HepG2 (cell line): ENCODE measurements around the gene RAI14. TPM values are rescaled to one million over a fixed set of nuclear protein-coding genes. Genes with fewer than 3 reads are reported as not detected.

Source experiments
- ATAC-seq: fragments of 200-7000 bp; cut with Tn5 transposase; 3 replicates; pipeline ENCODE4 v1.9.1; 2020; ENCODE audit warnings: mild to moderate bottlenecking, moderate library complexity
- BruUV-seq: library from RNA; stranded (reverse); fragments of 400-500 nt; replicated peaks from 2 replicates; lab custom pipeline; 2021; lab: Mats Ljungman, UMichigan
- CTCF ChIA-PET: fragments of 300-600 bp; formaldehyde crosslinking; extraction: SDS; loops from one replicate; lab custom pipeline; 2021; ENCODE audit warnings: low total read pairs, inconsistent platforms, low intra/inter-chr PET ratio; lab: Yijun Ruan, JAX
- POLR2A ChIA-PET: fragments of 350-600 bp; sonication (Branson Sonifier 250); formaldehyde crosslinking; loops from one replicate; lab custom pipeline; 2020; ENCODE audit warnings: antibody characterized with exemption, inconsistent platforms; lab: Yijun Ruan, JAX
- DNase-seq: peaks from one replicate; pipeline ENCODE4 v3.0.0-alpha.2; 2015; ENCODE audit warnings: low spot score
- FAIRE-seq: peaks from 3 replicates; lab custom pipeline; 2011; peaks lifted over from hg19 to GRCh38; lab: Jason Lieb, UNC
- H2AFZ ChIP-seq: one replicate; pipeline ENCODE4 v1.6.1; 2011; ENCODE audit warnings: low read length, inconsistent platforms
- H3K27ac ChIP-seq: fragments of 300-600 bp; 3 replicates; pipeline ENCODE4 v1.8.0; 2011; ENCODE audit warnings: mixed run types, mild to moderate bottlenecking, mixed read lengths, low read length, inconsistent platforms; ENCODE audit not compliant: insufficient read depth; ENCODE audit errors: extremely low read length
- H3K27me3 ChIP-seq, 2 experiments: fragments of 200-600 bp in 1 of 2; 2 replicates in 1 of 2; 3 replicates in 1 of 2; pipeline versions ENCODE4 v1.6.0 to v1.8.0; 2011; ENCODE audit warnings: low read length in 2 of 2, mild to moderate bottlenecking in 2 of 2, moderate library complexity in 2 of 2, inconsistent platforms in 1 of 2; ENCODE audit not compliant: insufficient read depth in 2 of 2, control insufficient read depth in 1 of 2
- H3K36me3 ChIP-seq, 2 experiments: fragments of 200-600 bp in 1 of 2; replicated peaks in 1 of 2; 2 replicates in 1 of 2; 3 replicates in 1 of 2; pipeline versions ENCODE4 v1.5.1 to v1.8.0; 2011; ENCODE audit warnings: low read length in 2 of 2, inconsistent platforms in 1 of 2; ENCODE audit not compliant: insufficient read depth in 2 of 2, control insufficient read depth in 1 of 2
- H3K4me1 ChIP-seq: 2 replicates; pipeline ENCODE4 v1.5.1; 2012; ENCODE audit warnings: low read length, inconsistent platforms; ENCODE audit not compliant: insufficient read depth
- H3K4me2 ChIP-seq: 2 replicates; pipeline ENCODE4 v1.6.0; 2011; ENCODE audit warnings: low read depth, low read length, inconsistent platforms
- H3K4me3 ChIP-seq, 3 experiments: fragments of 200-600 bp in 1 of 3; sonication (generic), shearing (Covaris generic) in 1 of 3; replicated peaks in 1 of 3; 2 replicates each; pipeline ENCODE4 v1.5.1; 2011 to 2016; ENCODE audit warnings: low read length in 3 of 3, inconsistent platforms in 2 of 3, low read depth in 2 of 3, mild to moderate bottlenecking in 2 of 3, control low read depth in 1 of 3, mixed read lengths in 1 of 3; ENCODE audit not compliant: insufficient read depth in 1 of 3
- H3K79me2 ChIP-seq: one replicate; pipeline ENCODE4 v1.6.1; 2011; ENCODE audit warnings: low read length, inconsistent platforms; ENCODE audit not compliant: insufficient read depth
- H3K9ac ChIP-seq: 2 replicates; pipeline ENCODE4 v1.6.0; 2011; ENCODE audit warnings: mild to moderate bottlenecking, low read depth, low read length, inconsistent platforms; ENCODE audit not compliant: insufficient read depth
- H3K9me3 ChIP-seq: 2 replicates; pipeline ENCODE4 v1.5.1; 2012; ENCODE audit warnings: mild to moderate bottlenecking, low read length
- H4K20me1 ChIP-seq: 2 replicates; pipeline ENCODE4 v1.6.0; 2011; ENCODE audit warnings: inconsistent platforms, mild to moderate bottlenecking, low read length, moderate library complexity; ENCODE audit not compliant: insufficient read depth
- GLI4 ChIP-seq: sonication (generic); formaldehyde crosslinking; IDR thresholded peaks from 2 replicates; pipeline ENCODE4 v1.5.1; 2020; ENCODE audit warnings: missing genetic modification reagents, mild to moderate bottlenecking, moderate library complexity, borderline replicate concordance
- KDM1A ChIP-seq: IDR thresholded peaks from 2 replicates; pipeline ENCODE4 v1.6.1; 2016; ENCODE audit warnings: missing compliant biosample characterization
- MBNL3 ChIP-seq: fragments of 250-450 bp; sonication (Bioruptor Pico); conservative IDR thresholded peaks from 2 replicates; pipeline ENCODE4 v1.8.0; 2022; ENCODE audit warnings: mild to moderate bottlenecking, inconsistent platforms
- RNF2 ChIP-seq: fragments of 450-650 bp; conservative IDR thresholded peaks from 2 replicates; pipeline ENCODE4 v1.6.1; 2016; ENCODE audit warnings: low read depth
- SIN3B ChIP-seq: fragments of 150-350 bp; IDR thresholded peaks from 2 replicates; pipeline ENCODE4 v1.6.1; 2014; ENCODE audit warnings: low read length
- ZNF451 ChIP-seq: sonication (generic); formaldehyde crosslinking; IDR thresholded peaks from 2 replicates; pipeline ENCODE4 v1.5.0; 2020; ENCODE audit warnings: mild to moderate bottlenecking, missing genetic modification reagents
- ZNF781 ChIP-seq: sonication (generic); formaldehyde crosslinking; IDR thresholded peaks from 2 replicates; pipeline ENCODE4 v1.5.1; 2020; ENCODE audit warnings: borderline replicate concordance, mild to moderate bottlenecking, missing genetic modification reagents; ENCODE audit errors: not compliant biosample characterization
- ZNF841 ChIP-seq: sonication (generic); formaldehyde crosslinking; IDR thresholded peaks from 2 replicates; pipeline ENCODE4 v1.8.1; 2023; ENCODE audit warnings: missing genetic modification reagents, borderline replicate concordance
- WGBS: methylation state at CpG from one replicate; pipeline ENCODE4 v1.1.6; 2017; ENCODE audit warnings: low lambda C conversion rate; 5-methylcytosine and 5-hydroxymethylcytosine counted together
- in situ Hi-C: cut with HindIII; loops from 2 replicates; pipeline ENCODE4 v1.10.0; 2017; ENCODE audit warnings: low pct_unique_long_range_greater_than_20kb; ENCODE audit not compliant: extremely low pct_ligation_motif_present
- intact Hi-C: fragments of 100-400 bp; cut with micrococcal nuclease; formaldehyde crosslinking; loops from one replicate; pipeline ENCODE4 v1.10.0; 2022; ENCODE audit not compliant: unreplicated experiment
- polyA plus RNA-seq, 8 experiments: library from polyadenylated mRNA; depleted of rRNA in 3 of 8; stranded (reverse) in 7 of 8; unstranded in 1 of 8; fragments of >200 nt; fragmentation: Illumina TruSeq in 4 of 8; extraction: Trizol in 4 of 8; gene quantifications; 2 replicates each; pipeline versions ENCODE4 v1.2.1 to v1.2.3, GENCODE V29; 2011 to 2016; ENCODE audit warnings: low read depth in 4 of 8, missing spikeins in 1 of 8, mixed read lengths in 1 of 8; ENCODE audit not compliant: insufficient read depth in 1 of 8
- total RNA-seq, 5 experiments: library from RNA; depleted of rRNA; stranded (reverse); fragments of >200 nt; fragmentation: Illumina TruSeq; extraction: Trizol; gene quantifications; 2 replicates each; pipeline ENCODE4 v1.2.3, GENCODE V29; 2016; ENCODE audit warnings: low read depth in 1 of 5
- TF ChIP-seq, protein P1 (sequence below): IDR thresholded peaks from 2 replicates; pipeline ENCODE4 v1.6.1; 2012; ENCODE audit warnings: low read depth, low read length, improper control_type of control experiment
- TF ChIP-seq, protein P2 (sequence below): sonication (generic); formaldehyde crosslinking; IDR thresholded peaks from 2 replicates; pipeline ENCODE4 v1.8.0; 2023; ENCODE audit warnings: mild to moderate bottlenecking, missing genetic modification reagents
- TF ChIP-seq, protein P3 (sequence below): sonication (generic); formaldehyde crosslinking; IDR thresholded peaks from 2 replicates; pipeline ENCODE4 v1.5.1; 2020; ENCODE audit warnings: mild to moderate bottlenecking, missing genetic modification reagents

The RAI14 gene
- total and polyA plus RNA-seq, 2 of the 13 experiments (the other 11 are each of a cell fraction or from before 2014, with no cell fraction given): 12.6 to 18.2 TPM

DNA sequence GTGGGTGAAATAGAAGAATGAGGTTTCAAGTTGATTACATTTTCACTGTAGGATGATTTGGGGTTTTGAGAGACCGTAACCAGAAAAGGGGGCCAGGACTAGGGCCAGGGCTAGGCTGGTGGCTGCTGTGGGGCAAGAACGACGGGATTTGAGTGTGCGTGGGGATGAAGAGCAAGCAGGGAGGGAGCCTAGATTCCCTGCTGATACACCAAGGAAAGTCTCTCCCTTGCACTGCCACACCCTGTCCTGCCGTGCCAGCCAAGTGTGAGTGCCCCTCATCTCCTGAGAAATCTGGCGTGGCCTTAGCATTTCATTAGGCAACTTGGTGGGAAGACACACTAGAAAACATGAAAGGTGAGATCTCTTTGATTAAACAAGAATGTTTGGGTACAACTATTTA, 42.6 kb downstream of the RAI14 start:
- Histone ChIP-seq H3K36me3 (no peaks in the 10 kb centered on the region), H3K4me2 (no peak overlapping the region), H2AFZ (no peak overlapping the region), H3K79me2 (no peaks in the 10 kb centered on the region), H3K4me1 (0 out of 2 replicates have a peak, but pooled peaks cover 6% of the 10 kb centered on the region), H3K9me3 (no peaks in the 10 kb centered on the region), H3K9ac (no peak overlapping the region), H4K20me1 (no peaks in the 10 kb centered on the region), H3K27ac (no peak overlapping the region), H3K4me3 (no peak overlapping the region), H3K27me3 (no peaks in the 10 kb centered on the region)
- ATAC-seq: no peak
- no peak for TF ChIP-seq KDM1A
- TF ChIP-seq, protein P1, sequence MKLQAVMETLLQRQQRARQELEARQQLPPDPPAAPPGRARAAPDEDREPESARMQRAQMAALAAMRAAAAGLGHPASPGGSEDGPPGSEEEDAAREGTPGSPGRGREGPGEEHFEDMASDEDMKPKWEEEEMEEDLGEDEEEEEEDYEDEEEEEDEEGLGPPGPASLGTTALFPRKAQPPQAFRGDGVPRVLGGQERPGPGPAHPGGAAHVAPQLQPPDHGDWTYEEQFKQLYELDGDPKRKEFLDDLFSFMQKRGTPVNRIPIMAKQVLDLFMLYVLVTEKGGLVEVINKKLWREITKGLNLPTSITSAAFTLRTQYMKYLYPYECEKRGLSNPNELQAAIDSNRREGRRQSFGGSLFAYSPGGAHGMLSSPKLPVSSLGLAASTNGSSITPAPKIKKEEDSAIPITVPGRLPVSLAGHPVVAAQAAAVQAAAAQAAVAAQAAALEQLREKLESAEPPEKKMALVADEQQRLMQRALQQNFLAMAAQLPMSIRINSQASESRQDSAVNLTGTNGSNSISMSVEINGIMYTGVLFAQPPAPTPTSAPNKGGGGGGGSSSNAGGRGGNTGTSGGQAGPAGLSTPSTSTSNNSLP: no peak
- no peak for TF ChIP-seq ZNF451 (CRISPR knock-in tag)
- TF ChIP-seq, protein P2, sequence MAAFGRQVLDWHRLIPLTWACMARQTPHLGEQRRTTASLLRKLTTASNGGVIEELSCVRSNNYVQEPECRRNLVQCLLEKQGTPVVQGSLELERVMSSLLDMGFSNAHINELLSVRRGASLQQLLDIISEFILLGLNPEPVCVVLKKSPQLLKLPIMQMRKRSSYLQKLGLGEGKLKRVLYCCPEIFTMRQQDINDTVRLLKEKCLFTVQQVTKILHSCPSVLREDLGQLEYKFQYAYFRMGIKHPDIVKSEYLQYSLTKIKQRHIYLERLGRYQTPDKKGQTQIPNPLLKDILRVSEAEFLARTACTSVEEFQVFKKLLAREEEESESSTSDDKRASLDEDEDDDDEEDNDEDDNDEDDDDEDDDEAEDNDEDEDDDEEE (CRISPR knock-in tag): no peak
- TF ChIP-seq GLI4 (CRISPR knock-in tag): no peak
- no peak for TF ChIP-seq RNF2
- no peak for TF ChIP-seq SIN3B
- TF ChIP-seq ZNF841 (CRISPR knock-in tag): no peak
- TF ChIP-seq MBNL3 (CRISPR knock-in tag): no peak
- TF ChIP-seq ZNF781 (CRISPR knock-in tag): no peak
- TF ChIP-seq, protein P3, sequence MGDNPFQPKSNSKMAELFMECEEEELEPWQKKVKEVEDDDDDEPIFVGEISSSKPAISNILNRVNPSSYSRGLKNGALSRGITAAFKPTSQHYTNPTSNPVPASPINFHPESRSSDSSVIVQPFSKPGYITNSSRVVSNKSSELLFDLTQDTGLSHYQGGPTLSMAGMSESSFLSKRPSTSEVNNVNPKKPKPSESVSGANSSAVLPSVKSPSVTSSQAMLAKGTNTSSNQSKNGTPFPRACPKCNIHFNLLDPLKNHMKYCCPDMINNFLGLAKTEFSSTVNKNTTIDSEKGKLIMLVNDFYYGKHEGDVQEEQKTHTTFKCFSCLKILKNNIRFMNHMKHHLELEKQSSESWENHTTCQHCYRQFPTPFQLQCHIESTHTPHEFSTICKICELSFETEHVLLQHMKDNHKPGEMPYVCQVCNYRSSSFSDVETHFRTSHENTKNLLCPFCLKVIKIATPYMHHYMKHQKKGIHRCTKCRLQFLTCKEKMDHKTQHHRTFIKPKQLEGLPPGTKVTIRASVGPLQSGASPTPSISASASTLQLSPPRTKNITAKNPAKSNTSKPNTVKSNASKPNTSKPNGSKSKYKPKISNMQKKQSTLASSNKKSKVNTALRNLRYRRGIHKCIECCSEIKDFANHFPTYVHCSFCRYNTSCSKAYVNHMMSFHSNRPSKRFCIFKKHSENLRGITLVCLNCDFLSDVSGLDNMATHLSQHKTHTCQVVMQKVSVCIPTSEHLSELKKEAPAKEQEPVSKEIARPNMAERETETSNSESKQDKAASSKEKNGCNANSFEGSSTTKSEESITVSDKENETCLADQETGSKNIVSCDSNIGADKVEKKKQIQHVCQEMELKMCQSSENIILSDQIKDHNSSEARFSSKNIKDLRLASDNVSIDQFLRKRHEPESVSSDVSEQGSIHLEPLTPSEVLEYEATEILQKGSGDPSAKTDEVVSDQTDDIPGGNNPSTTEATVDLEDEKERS (CRISPR knock-in tag): no peak
- in situ Hi-C loops (no loop called here), intact Hi-C loops (no loop called here)
- ChIA-PET POLR2A (no interaction called here), CTCF (no interaction called here)
- no peak for DNase-seq
- no TSS peak for BruUV-seq
- FAIRE-seq: no peak
- WGBS: 97% methylated on average over 6 of the region's 6 CpGs
